LNCaP clone FGC (cell line): ENCODE data around the gene ARHGEF28.
A peak's percentile ranks its signal among the peaks of the same experiment; 100 is the strongest.

Experiments used
- DNase-seq: peaks from one replicate; pipeline ENCODE4 v3.0.0-alpha.2; 2011; ENCODE audit warnings: low read depth
- H3K4me3 ChIP-seq: 2 replicates; pipeline ENCODE4 v1.5.1; 2011; ENCODE audit warnings: mild to moderate bottlenecking, low read depth, low read length, control low read depth
- TF ChIP-seq, protein P1 (sequence below): IDR thresholded peaks from 2 replicates; pipeline ENCODE4 v1.5.1; 2012; ENCODE audit warnings: mild to moderate bottlenecking; ENCODE audit not compliant: control insufficient read depth, insufficient read depth; ENCODE audit errors: extremely low read depth

ARHGEF28 gene, protein sequence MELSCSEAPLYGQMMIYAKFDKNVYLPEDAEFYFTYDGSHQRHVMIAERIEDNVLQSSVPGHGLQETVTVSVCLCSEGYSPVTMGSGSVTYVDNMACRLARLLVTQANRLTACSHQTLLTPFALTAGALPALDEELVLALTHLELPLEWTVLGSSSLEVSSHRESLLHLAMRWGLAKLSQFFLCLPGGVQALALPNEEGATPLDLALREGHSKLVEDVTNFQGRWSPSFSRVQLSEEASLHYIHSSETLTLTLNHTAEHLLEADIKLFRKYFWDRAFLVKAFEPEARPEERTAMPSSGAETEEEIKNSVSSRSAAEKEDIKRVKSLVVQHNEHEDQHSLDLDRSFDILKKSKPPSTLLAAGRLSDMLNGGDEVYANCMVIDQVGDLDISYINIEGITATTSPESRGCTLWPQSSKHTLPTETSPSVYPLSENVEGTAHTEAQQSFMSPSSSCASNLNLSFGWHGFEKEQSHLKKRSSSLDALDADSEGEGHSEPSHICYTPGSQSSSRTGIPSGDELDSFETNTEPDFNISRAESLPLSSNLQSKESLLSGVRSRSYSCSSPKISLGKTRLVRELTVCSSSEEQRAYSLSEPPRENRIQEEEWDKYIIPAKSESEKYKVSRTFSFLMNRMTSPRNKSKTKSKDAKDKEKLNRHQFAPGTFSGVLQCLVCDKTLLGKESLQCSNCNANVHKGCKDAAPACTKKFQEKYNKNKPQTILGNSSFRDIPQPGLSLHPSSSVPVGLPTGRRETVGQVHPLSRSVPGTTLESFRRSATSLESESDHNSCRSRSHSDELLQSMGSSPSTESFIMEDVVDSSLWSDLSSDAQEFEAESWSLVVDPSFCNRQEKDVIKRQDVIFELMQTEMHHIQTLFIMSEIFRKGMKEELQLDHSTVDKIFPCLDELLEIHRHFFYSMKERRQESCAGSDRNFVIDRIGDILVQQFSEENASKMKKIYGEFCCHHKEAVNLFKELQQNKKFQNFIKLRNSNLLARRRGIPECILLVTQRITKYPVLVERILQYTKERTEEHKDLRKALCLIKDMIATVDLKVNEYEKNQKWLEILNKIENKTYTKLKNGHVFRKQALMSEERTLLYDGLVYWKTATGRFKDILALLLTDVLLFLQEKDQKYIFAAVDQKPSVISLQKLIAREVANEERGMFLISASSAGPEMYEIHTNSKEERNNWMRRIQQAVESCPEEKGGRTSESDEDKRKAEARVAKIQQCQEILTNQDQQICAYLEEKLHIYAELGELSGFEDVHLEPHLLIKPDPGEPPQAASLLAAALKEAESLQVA (N-terminal part only)

DNA sequence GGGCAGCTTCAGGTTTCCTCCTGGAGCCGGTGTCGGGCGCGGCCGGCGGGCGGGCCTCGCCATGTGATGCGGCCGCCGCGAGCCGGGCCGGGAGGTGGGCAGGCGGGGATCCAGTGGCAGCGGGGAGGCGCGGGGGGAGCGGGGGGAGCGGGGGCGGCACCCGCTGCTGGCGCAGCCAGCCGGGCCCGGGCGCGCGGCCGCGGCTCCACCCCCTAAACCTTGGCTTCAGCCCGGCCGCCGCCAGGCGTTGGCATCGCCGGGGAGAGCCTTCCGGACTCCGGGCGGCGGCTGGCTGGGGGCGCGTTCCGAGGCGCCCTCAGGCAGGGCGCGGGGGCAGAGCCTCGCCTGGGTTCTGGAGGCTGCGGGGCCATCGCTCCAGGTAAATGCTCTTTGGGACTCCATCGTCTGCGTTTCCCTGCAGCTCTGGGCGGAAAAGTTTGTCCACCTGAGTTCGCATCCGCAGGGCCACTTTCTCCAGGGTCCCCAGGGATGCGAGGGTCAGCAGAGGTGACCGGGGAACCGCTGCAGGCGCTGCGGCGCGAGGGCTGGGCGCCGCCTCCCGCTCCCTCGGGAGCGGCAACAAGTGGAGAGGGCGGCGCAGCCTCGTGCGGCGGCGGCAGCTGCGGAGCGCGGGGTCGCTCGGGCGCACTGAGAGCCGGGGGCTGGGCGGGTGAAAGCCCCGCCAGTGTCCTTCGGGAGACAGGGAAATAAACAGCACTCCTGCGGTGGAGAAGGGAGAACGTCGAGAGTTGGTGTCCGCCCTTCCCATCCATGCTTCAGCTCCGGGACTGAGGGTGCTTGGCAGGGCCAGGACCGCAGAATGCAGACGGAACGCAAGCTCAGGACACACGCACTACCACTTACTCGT lies at the start of gene ARHGEF28:
Gene ARHGEF28 (plus strand): TSS at position 253 of the 868 bp plus-strand sequence. CDS start 58,656 bp downstream, outside the sequence.
- TF ChIP-seq, protein P1, sequence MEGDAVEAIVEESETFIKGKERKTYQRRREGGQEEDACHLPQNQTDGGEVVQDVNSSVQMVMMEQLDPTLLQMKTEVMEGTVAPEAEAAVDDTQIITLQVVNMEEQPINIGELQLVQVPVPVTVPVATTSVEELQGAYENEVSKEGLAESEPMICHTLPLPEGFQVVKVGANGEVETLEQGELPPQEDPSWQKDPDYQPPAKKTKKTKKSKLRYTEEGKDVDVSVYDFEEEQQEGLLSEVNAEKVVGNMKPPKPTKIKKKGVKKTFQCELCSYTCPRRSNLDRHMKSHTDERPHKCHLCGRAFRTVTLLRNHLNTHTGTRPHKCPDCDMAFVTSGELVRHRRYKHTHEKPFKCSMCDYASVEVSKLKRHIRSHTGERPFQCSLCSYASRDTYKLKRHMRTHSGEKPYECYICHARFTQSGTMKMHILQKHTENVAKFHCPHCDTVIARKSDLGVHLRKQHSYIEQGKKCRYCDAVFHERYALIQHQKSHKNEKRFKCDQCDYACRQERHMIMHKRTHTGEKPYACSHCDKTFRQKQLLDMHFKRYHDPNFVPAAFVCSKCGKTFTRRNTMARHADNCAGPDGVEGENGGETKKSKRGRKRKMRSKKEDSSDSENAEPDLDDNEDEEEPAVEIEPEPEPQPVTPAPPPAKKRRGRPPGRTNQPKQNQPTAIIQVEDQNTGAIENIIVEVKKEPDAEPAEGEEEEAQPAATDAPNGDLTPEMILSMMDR, result no peak
- DNase-seq, result no peak
- peak within 1 kb of the TSS; percentile 51 for H3K4me3 ChIP-seq

DNA sequence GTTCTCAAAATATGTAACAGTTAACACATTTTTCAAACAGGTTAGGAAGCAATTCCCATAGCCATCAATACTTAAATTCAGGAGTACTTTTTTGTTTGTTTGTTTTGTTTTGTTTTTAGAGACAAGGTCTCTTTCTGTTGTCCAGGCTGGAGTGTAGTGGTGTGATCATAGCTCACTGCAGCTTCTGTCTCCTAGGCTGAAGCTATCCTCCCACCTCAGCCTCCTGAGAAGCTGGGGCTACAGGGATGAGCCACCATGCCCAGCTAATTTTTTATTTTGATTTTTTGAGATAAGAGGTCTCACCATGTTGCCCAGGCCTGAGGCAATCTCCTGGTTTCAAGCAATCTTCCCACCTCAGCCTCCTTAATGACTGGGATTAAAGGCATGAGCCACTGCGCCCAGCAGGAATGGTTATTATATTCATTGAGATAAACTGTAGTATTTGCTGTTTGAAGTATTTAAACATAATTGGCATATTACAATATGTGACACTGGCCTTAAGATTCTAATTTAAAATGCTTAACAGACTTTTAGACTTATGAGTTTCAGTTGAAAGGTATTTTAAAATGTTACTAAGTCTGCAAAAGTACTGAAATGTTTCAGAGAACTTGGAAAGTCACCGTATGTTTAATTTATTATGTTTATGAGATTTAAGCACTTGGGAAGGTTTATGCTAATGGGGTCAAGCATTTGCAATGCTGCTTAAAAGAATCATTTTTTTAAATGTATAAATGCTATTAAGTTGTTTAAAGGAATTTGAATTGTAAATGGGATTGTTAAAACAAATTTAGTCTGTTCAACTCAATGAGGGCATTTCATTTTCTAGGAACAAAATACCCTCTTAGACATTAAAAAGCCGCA lies 43.5 kb upstream of the ARHGEF28 start:
- no peak overlapping the region for H3K4me3 ChIP-seq
- TF ChIP-seq, protein P1, result no peak
- DNase-seq, result no peak

DNA sequence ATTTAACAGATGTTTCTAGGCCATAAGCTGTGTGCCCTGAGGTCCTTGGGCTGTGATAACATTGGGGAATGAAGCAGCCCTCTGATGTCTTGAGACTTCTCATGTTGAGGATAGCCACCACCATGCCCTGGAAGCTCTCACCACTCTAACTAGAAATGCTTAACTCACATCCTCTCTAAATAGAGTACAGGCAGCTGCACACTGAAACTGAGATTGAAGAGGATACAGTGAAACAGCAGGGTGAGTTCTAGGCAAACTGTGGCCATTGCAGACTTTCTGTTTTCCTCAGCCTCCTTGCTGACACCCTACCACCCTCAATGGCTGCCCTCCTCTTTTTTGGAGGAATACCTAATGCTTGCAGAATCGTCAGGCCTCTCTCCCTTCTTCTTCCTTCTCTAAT lies 38.1 kb upstream of the ARHGEF28 start:
- TF ChIP-seq, protein P1, result no peak
- no peak for DNase-seq
- H3K4me3 ChIP-seq, result no peak overlapping the region

DNA sequence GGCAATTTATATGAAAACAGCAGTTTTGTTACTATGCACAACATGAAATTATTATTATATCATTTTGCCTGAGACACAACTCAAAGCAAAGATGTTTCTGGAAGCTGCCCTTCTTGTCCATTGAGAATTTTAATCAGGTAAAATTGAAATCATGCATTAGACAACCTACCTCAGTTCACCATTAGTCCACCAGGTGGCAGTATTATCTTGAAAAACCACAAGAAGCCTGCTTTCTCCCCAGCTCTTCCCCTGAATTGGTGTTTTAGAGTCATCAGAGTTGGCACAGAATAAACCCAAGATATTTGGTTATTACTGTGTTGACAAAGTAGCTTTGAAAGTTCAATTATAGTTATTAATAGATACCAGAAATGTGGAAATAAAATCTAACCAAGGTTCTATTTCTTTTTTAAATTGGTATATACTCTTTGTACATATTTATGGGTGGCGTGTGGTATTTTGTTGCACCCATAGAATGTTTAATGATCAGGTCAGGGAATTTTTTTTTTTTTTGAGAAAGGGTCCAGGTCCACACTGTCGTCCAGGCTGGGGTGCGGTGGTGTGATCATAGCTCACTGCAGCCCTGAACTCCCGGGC lies 34.8 kb upstream of the ARHGEF28 start:
- TF ChIP-seq, protein P1, result peak; percentile 70
- no peak overlapping the region for H3K4me3 ChIP-seq
- DNase-seq, result peak; percentile 61

DNA sequence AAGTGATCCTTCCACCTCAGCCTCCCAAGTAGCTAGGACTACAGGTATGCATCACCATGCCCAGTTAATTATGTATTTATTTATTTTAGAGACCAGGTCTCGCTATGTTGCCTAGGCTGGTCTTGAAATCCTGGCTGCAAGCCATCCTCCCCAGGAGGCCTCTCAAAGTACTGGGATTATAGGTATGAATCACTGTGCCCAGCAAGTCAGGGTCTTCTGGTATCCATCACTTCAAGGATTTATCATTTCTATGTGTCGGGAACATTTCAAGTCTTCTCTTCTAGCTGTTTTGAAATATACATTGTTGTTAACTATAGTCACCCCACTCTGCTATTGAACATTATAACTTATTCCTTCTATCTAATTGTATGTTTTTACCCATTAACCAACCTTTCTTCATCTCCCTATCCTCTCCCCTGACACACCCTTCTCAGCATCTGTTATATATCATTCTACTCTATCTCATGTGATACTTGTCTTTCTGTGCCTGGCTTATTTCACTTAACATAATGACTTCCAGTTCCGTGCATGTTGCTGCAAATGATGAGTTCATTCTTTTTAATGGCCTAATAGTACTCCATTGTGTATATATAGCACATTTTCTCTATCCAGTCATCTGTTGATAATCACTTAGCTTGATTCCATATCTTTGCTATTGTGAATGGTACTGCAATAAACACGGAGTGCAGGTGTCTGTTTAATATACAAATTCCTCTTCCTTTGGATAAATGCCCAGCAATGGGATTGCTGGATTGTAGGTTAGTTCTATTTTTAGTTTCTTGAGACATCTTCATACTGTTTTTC lies 34.1 kb upstream of the ARHGEF28 start:
- TF ChIP-seq, protein P1, result no peak
- H3K4me3 ChIP-seq, result no peak overlapping the region
- no peak for DNase-seq
